GM18508 (cell line): ENCODE measurements around the gene GPR50.

Source experiments
- ATAC-seq: cut with Tn5 transposase; IDR thresholded peaks from one replicate; pipeline ENCODE4 v1.9.1; 2021; ENCODE audit warnings: moderate number of reproducible peaks; ENCODE audit not compliant: insufficient read depth, unreplicated experiment

The GPR50 gene

DNA sequence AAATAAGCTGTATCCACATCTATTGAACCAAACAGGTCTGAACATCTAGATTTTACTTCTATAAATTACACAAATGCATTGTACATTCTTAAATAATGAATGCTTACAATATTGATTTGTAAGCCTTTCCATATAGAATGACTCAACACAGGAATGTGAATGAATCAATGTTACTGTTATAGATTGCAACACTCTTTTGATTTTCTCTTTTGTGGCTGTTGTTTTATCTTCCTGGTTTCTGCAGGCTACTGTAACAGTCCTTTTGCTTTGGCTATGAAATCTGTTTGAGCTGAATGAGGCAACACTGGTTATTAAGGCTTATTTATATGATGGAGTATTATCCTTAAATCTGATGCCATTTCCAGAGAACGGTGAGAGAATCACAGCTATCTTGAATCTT lies 49.5 kb downstream of the GPR50 start:
- no peak for ATAC-seq

DNA sequence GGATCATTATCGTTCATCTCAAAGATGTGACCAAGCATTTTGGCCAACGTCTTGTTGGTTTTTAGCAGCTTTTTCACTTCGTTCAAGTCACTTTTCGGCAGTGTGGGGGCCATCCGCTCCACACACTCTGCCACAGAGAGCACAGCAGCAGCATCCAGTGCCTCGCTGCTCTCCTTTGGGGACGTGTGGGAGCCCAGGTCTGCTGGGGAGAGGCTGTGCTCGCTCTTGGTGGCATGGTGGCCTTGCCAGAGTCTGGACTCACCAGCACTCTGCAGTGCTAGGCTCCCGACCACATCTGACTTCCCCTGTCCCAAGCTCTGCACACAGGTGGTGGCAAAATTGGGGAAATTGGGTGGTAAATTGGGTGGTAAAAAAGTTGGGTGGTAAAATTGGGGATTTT lies 50.6 kb downstream of the GPR50 start:
- ATAC-seq: no peak

DNA sequence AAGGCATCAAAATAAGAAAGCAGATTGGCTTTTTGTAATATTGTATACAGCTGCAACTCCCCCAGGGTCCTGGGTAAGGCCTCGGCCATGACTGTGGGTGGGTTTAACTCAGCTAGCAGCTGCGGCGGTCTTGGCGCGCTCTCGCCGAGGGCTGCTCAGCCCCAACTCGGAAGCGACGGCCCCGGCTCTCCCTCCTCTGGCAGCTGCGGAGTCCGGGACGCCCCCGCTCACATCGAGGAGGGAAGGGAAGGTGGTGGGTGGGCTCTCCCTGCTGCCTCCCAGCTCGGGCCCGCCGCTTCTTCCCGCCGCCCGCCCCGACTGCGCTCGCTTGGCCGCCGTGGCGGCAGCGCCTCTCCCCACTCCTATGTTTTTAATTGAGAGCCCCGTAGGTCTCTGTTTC lies 51.2 kb downstream of the GPR50 start:
- no peak for ATAC-seq

DNA sequence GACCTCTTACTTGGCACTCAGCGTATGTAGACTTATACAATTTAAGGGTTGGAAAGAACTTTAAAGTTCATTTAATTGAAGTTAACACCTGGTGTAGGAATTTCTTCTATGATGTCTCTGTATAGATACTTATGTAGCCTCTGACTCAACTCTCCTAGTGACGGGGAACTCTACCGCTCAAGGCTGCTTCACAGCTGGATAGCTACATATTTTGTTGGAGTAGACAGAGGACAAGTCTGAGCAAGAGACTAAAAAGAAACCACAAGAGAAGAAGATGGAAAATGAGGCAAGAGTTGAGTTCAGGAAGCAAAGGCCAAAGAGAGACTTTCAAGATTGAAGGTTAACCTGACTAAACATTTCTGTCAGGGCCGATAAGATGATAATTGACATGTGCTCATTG lies 52.6 kb downstream of the GPR50 start:
- ATAC-seq: no peak
